Astrocyte (in vitro differentiated cells and primary cell): ENCODE measurements around the gene COG5. TPM values are rescaled to one million over a fixed set of nuclear protein-coding genes. Genes with fewer than 3 reads are reported as not detected.

Experiments
- DNase-seq: peaks from one replicate; pipeline ENCODE4 v3.0.0-alpha.2; 2010; ENCODE audit warnings: low read depth
- FAIRE-seq: peaks from 2 replicates; lab custom pipeline; 2011; peaks lifted over from hg19 to GRCh38; lab: Jason Lieb, UNC
- H2AFZ ChIP-seq: 2 replicates; pipeline ENCODE4 v1.6.0; 2012; ENCODE audit warnings: low read depth, low read length, inconsistent platforms
- H3K27ac ChIP-seq: 2 replicates; pipeline ENCODE4 v1.5.1; 2011; ENCODE audit warnings: low read depth, low read length, inconsistent platforms
- H3K27me3 ChIP-seq: 2 replicates; pipeline ENCODE4 v1.6.0; 2011; ENCODE audit warnings: low read length, inconsistent platforms; ENCODE audit not compliant: insufficient read depth
- H3K36me3 ChIP-seq: 2 replicates; pipeline ENCODE4 v1.5.1; 2011; ENCODE audit warnings: low read length, inconsistent platforms; ENCODE audit not compliant: insufficient read depth
- H3K4me1 ChIP-seq: 2 replicates; pipeline ENCODE4 v1.5.1; 2011; ENCODE audit warnings: low read length, inconsistent platforms; ENCODE audit not compliant: insufficient read depth
- H3K4me2 ChIP-seq: 2 replicates; pipeline ENCODE4 v1.6.0; 2012; ENCODE audit warnings: low read length, inconsistent platforms
- H3K4me3 ChIP-seq: 2 replicates; pipeline ENCODE4 v1.5.1; 2011; ENCODE audit warnings: low read depth, mild to moderate bottlenecking, low read length, inconsistent platforms; ENCODE audit not compliant: insufficient read depth
- H3K79me2 ChIP-seq: 2 replicates; pipeline ENCODE4 v1.6.0; 2012; ENCODE audit warnings: mild to moderate bottlenecking, low read length, inconsistent platforms; ENCODE audit not compliant: insufficient read depth
- H3K9ac ChIP-seq: 2 replicates; pipeline ENCODE4 v1.6.0; 2012; ENCODE audit warnings: mild to moderate bottlenecking, low read length, inconsistent platforms
- H3K9me3 ChIP-seq: 2 replicates; pipeline ENCODE4 v1.5.1; 2012; ENCODE audit warnings: low read depth, mild to moderate bottlenecking, low read length, inconsistent platforms; ENCODE audit not compliant: insufficient read depth
- H4K20me1 ChIP-seq: 2 replicates; pipeline ENCODE4 v1.6.0; 2012; ENCODE audit warnings: low read length, inconsistent platforms; ENCODE audit not compliant: insufficient read depth
- H3K27ac Mint-ChIP-seq: one replicate; pipeline ENCODE4 v1.8.0; 2021; ENCODE audit warnings: mild to moderate bottlenecking, mixed read lengths; ENCODE audit not compliant: unreplicated experiment
- H3K27me3 Mint-ChIP-seq: one replicate; pipeline ENCODE4 v1.8.0; 2021; ENCODE audit warnings: low read depth, mixed read lengths; ENCODE audit not compliant: unreplicated experiment
- H3K36me3 Mint-ChIP-seq: one replicate; pipeline ENCODE4 v1.8.0; 2021; ENCODE audit warnings: low read depth, mixed read lengths; ENCODE audit not compliant: unreplicated experiment
- H3K4me1 Mint-ChIP-seq: one replicate; pipeline ENCODE4 v1.8.0; 2021; ENCODE audit warnings: low read depth, mixed read lengths; ENCODE audit not compliant: unreplicated experiment
- H3K4me3 Mint-ChIP-seq: one replicate; pipeline ENCODE4 v1.8.0; 2021; ENCODE audit warnings: mild to moderate bottlenecking, moderate library complexity, mixed read lengths; ENCODE audit not compliant: unreplicated experiment
- H3K9me3 Mint-ChIP-seq: one replicate; pipeline ENCODE4 v1.8.0; 2021; ENCODE audit warnings: mild to moderate bottlenecking, mixed read lengths; ENCODE audit not compliant: unreplicated experiment
- EZH2 ChIP-seq: IDR thresholded peaks from 2 replicates; pipeline ENCODE4 v1.6.1; 2012; ENCODE audit warnings: mild to moderate bottlenecking, low read length, inconsistent platforms; ENCODE audit not compliant: insufficient read depth
- total RNA-seq: library from RNA; stranded (reverse); gene quantifications from 2 replicates; pipeline ENCODE4 v1.2.1, GENCODE V29; 2021
- TF ChIP-seq, protein P1 (sequence below): IDR thresholded peaks from 2 replicates; pipeline ENCODE4 v1.5.1; 2011; ENCODE audit warnings: low read depth, mild to moderate bottlenecking, inconsistent platforms, low read length, moderate library complexity; ENCODE audit not compliant: insufficient read depth

COG5 gene
- total RNA-seq, 1 donor from 2014 or later = 57.1 TPM

DNA sequence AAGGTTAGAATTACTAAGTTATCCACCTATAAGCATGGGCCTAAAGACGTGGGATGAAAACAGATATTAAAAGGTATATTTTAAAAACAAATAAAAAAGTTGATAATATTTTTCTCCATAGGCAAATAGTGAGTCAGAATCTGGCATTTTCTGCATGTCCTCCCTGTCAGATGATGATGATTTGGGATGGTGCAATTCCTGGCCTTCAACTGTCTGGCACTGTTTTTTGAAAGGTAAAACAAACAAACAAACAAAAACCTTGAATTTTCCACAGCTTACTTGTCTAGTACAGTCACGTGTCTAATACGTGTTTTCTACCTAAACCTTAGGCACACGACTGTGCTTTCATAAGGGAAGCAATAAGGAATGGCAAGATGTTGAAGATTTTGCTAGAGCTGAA is 377.5 kb downstream of the COG5 start:
- Histone ChIP-seq H3K9me3 (no peaks in the 10 kb centered on the region), H3K4me3 (no peak overlapping the region), H4K20me1 (peaks cover 7% of the 10 kb centered on the region), H3K4me2 (no peak overlapping the region), H3K79me2 (no peaks in the 10 kb centered on the region), H2AFZ (no peak overlapping the region), H3K4me1 (no peaks in the 10 kb centered on the region), H3K27ac (no peak overlapping the region), H3K27me3 (no peaks in the 10 kb centered on the region), H3K36me3 (peaks cover 36% of the 10 kb centered on the region), H3K9ac (no peak overlapping the region)
- Mint-ChIP-seq H3K36me3 (peaks cover 15% of the 10 kb centered on the region), H3K4me3 (no peak overlapping the region), H3K4me1 (no peaks in the 10 kb centered on the region), H3K27me3 (no peaks in the 10 kb centered on the region), H3K27ac (no peak overlapping the region), H3K9me3 (no peaks in the 10 kb centered on the region)
- TF ChIP-seq EZH2 = no peak
- TF ChIP-seq, protein P1, sequence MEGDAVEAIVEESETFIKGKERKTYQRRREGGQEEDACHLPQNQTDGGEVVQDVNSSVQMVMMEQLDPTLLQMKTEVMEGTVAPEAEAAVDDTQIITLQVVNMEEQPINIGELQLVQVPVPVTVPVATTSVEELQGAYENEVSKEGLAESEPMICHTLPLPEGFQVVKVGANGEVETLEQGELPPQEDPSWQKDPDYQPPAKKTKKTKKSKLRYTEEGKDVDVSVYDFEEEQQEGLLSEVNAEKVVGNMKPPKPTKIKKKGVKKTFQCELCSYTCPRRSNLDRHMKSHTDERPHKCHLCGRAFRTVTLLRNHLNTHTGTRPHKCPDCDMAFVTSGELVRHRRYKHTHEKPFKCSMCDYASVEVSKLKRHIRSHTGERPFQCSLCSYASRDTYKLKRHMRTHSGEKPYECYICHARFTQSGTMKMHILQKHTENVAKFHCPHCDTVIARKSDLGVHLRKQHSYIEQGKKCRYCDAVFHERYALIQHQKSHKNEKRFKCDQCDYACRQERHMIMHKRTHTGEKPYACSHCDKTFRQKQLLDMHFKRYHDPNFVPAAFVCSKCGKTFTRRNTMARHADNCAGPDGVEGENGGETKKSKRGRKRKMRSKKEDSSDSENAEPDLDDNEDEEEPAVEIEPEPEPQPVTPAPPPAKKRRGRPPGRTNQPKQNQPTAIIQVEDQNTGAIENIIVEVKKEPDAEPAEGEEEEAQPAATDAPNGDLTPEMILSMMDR = no peak
- FAIRE-seq (no peak), DNase-seq (no peak)

DNA sequence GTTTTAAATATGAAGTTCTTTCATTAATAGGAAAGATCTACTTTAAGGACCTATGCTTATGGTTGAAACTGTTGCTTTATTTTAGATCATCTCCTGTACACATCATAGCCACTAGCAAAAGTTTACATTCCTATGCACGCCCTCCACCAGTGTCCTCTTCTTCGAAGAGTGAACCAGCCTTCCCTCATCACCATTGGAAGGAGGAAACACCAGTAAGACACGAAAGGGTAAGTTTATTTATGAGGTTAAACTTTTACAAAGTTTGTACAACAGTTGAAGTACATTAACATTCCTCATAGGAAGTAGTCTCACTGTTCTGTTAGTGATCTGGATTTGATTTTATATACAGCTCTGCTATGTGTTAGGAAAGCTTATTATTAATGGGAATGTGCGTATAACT is 378.0 kb downstream of the COG5 start:
- Histone ChIP-seq H4K20me1 (peaks cover 12% of the 10 kb centered on the region), H3K4me2 (no peak overlapping the region), H3K4me3 (no peak overlapping the region), H3K4me1 (peaks cover under 1% of the 10 kb centered on the region), H3K9me3 (no peaks in the 10 kb centered on the region), H3K9ac (no peak overlapping the region), H3K27me3 (no peaks in the 10 kb centered on the region), H2AFZ (no peak overlapping the region), H3K79me2 (no peaks in the 10 kb centered on the region), H3K36me3 (peaks cover 34% of the 10 kb centered on the region), H3K27ac (no peak overlapping the region)
- Mint-ChIP-seq H3K27ac (no peak overlapping the region), H3K36me3 (peaks cover 15% of the 10 kb centered on the region), H3K4me3 (no peak overlapping the region), H3K27me3 (no peaks in the 10 kb centered on the region), H3K4me1 (peaks cover 4% of the 10 kb centered on the region), H3K9me3 (no peaks in the 10 kb centered on the region)
- FAIRE-seq = no peak
- TF ChIP-seq, protein P1 = no peak
- no peak for TF ChIP-seq EZH2
- no peak for DNase-seq

DNA sequence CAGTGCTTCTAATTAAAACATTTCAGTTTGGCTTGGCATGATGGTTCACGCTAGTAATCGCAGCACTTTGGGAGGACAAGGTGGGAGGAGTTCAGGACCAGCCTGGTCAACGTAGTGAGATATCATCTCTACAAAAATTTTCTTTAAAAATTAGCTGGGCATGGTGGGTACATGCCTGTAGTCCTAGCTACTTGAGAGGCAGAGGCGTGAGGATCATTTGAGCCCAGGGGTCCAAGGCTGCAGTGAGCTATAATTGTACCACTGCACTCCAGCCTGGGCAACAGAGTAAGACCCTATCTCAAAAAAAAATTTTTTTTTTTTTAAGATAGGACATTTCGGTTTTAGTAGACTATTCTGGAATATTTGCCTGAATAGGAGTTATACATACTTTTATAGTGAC is 382.5 kb downstream of the COG5 start:
- H3K4me1 ChIP-seq = peaks cover 16% of the 10 kb centered on the region
- H2AFZ ChIP-seq = no peak overlapping the region
- H4K20me1 ChIP-seq = peaks cover 35% of the 10 kb centered on the region
- H3K4me1 Mint-ChIP-seq = peaks cover 15% of the 10 kb centered on the region
- no peak overlapping the region for H3K4me3 ChIP-seq
- no peaks in the 10 kb centered on the region for H3K27me3 ChIP-seq
- no peak for DNase-seq
- H3K79me2 ChIP-seq = peaks cover 24% of the 10 kb centered on the region
- FAIRE-seq = no peak
- H3K27ac Mint-ChIP-seq = no peak overlapping the region
- H3K9me3 ChIP-seq = no peaks in the 10 kb centered on the region
- H3K4me3 Mint-ChIP-seq = no peak overlapping the region
- H3K36me3 Mint-ChIP-seq = peaks cover 8% of the 10 kb centered on the region
- no peaks in the 10 kb centered on the region for H3K9me3 Mint-ChIP-seq
- no peaks in the 10 kb centered on the region for H3K27me3 Mint-ChIP-seq
- H3K4me2 ChIP-seq = no peak overlapping the region
- H3K36me3 ChIP-seq = peaks cover 14% of the 10 kb centered on the region
- no peak for TF ChIP-seq EZH2
- TF ChIP-seq, protein P1 = no peak
- H3K27ac ChIP-seq = no peak overlapping the region
- H3K9ac ChIP-seq = no peak overlapping the region
